ENCODE measurements around the gene CDT1.

GRCh38 chr16:88830783-88831182 is 27.2 kb downstream of the CDT1 start:
- TF ChIP-seq CTCF (IDR thresholded peaks at IDR 0.05), result no peak
- no peak for TF ChIP-seq POLR2A (IDR thresholded peaks at IDR 0.05)

All from Peyer's patch (tissue), 4 donors.